ENCODE measurements around the gene SOCS3.

The SOCS3 gene

DNA sequence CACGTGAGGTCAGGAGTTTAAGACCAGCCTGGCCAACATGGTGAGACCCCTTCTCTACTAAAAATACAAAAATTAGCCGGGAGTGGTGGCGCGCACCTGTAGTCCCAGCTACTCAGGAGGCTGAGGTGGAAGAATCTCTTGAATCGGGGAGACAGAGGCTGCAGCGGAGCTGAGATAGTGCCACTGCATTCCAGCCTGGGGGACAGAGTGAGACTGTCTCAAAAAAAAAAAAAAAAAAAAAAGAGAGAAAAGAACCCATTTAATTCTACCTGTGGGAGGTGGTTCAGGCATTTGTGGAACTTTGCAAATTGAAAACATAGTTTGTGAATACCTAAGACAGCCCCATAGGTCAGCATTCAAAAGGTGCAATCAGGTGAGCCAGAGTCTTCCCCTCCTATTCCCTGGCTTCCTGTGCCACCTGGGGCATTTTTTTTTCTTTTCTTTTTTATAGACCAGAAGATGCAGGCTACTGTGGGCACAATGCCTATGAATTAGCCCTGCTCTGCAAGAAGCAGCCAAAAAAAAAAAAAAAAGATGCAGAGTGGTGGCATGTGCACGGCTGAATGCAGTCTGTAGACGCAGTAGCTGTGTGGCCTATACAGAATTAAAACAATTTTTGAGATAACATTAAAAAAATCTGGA, 9.1 kb upstream of the SOCS3 start:
- Mint-ChIP-seq H3K4me3 (no peak overlapping the region), H3K9me3 (no peaks in the 10 kb centered on the region), H3K36me3 (ENCODE audit: insufficient read depth) (peaks cover 3% of the 10 kb centered on the region), H3K27me3 (peaks cover 0 to 19% of the 10 kb centered on the region in 2 donors), H3K27ac (no peak overlapping the region), H3K4me1 (ENCODE audit: low read depth in 2 of 2) (peaks cover 0 to 6% of the 10 kb centered on the region in 2 donors)
- ATAC-seq (replicated peaks) (no peak), DNase-seq (no peak)

DNA sequence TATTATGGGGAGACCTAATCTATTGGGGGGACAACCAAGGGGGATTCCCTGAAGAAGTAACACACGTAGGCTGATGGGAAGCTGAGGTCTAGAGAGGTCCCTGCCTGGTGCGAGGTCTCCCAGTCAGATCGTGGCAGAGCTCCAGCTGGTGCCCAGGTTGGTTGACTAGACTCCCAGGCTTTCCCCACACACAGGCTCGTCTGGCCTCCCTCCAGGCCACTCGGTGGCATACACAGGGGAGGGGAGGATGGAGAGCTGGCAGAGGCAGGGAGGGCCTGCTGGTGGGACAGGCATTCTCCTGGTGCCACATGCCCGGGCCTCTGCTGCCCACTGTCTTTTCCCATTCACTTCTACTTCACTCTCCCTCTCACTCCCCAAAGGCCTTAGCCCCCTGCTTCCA, 8.5 kb upstream of the SOCS3 start:
- ATAC-seq (replicated peaks): no peak
- peaks cover 0 to 19% of the 10 kb centered on the region in 2 donors for H3K27me3 Mint-ChIP-seq
- no peaks in the 10 kb centered on the region for H3K9me3 Mint-ChIP-seq
- peaks cover 0 to 6% of the 10 kb centered on the region in 2 donors for H3K4me1 Mint-ChIP-seq (ENCODE audit: low read depth in 2 of 2)
- H3K4me3 Mint-ChIP-seq: no peak overlapping the region
- H3K27ac Mint-ChIP-seq: no peak overlapping the region
- no peak for DNase-seq
- H3K36me3 Mint-ChIP-seq (ENCODE audit: insufficient read depth): peaks cover 3% of the 10 kb centered on the region

DNA sequence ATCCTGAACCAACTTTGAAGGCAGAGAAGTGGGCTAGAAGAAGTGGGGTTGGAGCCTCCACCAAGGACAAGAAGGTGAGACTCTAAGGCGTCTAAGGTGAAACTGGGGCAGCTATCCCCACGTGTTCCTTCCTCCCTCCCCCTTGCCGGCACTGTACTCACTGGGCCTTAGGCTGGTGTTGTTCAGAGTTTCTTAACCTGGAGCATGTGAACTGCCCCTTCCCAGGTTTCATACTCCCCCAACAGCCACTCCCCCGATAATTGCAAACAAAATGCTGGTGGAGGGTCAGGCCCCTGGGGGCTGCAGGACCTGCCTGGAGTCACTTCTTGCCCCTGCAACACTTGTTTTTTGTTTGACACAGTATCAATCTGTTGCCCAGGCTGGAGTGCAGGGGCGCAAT, 7.3 kb upstream of the SOCS3 start:
- DNase-seq (no peak), ATAC-seq (replicated peaks) (no peak)
- peaks cover 0 to 6% of the 10 kb centered on the region in 2 donors for H3K4me1 Mint-ChIP-seq (ENCODE audit: low read depth in 2 of 2)
- peaks cover 0 to 10% of the 10 kb centered on the region in 2 donors for H3K27me3 Mint-ChIP-seq
- H3K4me3 Mint-ChIP-seq: no peak overlapping the region
- H3K36me3 Mint-ChIP-seq (ENCODE audit: insufficient read depth): peaks cover 3% of the 10 kb centered on the region
- no peak overlapping the region for H3K27ac Mint-ChIP-seq
- H3K9me3 Mint-ChIP-seq: no peaks in the 10 kb centered on the region

DNA sequence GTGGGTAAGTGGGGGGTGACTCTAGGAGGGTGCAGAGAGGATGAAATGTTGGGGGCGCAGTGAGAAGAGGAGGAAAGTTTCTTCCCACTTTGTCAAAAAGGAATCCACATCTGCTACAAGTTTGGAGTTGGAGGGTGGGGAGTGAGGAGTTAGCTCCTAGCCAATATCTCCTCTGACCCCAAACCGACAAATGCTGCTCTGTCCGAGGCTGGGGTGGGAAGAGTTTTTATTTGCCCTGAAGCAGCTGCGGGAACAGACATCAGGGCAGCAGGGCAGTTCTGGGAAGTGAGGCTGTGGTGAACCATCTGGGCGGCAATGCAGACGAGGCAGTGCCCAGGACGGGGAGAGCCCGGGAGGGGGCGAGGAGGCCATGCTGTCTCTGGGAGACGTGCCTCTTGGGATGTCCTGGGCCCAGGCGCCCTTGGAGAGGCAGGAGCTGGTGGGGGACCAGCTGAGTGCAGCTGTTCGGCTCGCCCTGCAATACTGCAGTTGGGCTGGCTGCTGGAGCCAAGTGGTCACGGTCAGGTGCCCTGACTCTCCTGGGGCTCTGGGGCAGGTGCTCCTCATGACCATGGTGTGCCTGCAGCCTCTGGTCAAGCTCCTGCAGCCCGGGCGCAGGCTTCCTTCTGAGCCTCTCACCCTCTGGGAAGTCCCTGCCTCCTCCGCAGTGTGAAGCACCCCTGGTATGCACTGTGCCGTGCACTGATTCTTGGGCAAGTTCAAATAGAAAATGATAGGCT, 6.4 kb upstream of the SOCS3 start:
- DNase-seq (no peak), ATAC-seq (replicated peaks) (no peak)
- Mint-ChIP-seq H3K4me1 (ENCODE audit: low read depth in 2 of 2) (peaks cover 0 to 6% of the 10 kb centered on the region in 2 donors), H3K27me3 (peaks cover 0 to 10% of the 10 kb centered on the region in 2 donors), H3K27ac (peak overlapping the region in 1 of 2 donors; percentile 16), H3K36me3 (ENCODE audit: insufficient read depth) (peaks cover 3% of the 10 kb centered on the region), H3K4me3 (no peak overlapping the region), H3K9me3 (no peaks in the 10 kb centered on the region)

DNA sequence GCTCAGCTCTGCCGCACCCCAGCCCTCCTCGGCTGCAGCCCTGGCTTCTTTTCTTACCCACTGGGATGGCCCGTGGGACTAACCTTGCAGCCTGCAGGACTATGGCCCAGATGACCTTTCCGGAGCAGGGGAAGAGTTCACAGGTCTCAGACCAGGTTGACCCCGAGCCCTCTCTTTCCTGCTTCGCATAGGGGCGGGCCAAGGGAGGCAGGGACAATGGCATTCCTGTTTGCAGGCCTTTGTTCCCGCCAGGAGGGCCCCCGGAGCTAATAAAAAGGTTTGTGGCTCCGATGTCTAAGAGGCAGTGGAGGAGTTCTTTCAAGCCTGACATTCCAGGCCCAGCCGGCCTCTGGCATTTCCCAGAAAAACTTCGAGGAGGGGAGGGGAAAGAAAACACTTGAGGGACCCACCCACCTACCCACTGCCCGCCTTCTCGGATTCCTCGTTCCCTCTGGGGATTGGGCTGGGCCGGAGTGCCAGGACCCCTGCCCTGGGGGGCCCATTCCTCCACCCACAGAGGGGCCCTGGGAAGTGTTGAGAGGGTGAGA, 5.8 kb upstream of the SOCS3 start:
- no peak for DNase-seq
- no peaks in the 10 kb centered on the region for H3K9me3 Mint-ChIP-seq
- no peak overlapping the region for H3K27ac Mint-ChIP-seq
- H3K4me1 Mint-ChIP-seq (ENCODE audit: low read depth in 2 of 2): peaks cover 4 to 11% of the 10 kb centered on the region in 2 donors
- H3K4me3 Mint-ChIP-seq: no peak overlapping the region
- ATAC-seq (replicated peaks): no peak
- H3K27me3 Mint-ChIP-seq: peaks cover 0 to 10% of the 10 kb centered on the region in 2 donors
- H3K36me3 Mint-ChIP-seq (ENCODE audit: insufficient read depth): peaks cover 6% of the 10 kb centered on the region

- Mint-ChIP-seq H3K4me1 (ENCODE audit: low read depth in 2 of 2) (peaks cover 5 to 11% of the 10 kb centered on the region in 2 donors), H3K27ac (no peak overlapping the region), H3K4me3 (no peak overlapping the region), H3K9me3 (no peaks in the 10 kb centered on the region), H3K36me3 (ENCODE audit: insufficient read depth) (peaks cover 9% of the 10 kb centered on the region), H3K27me3 (peaks cover 0 to 10% of the 10 kb centered on the region in 2 donors)
- DNase-seq (no peak), ATAC-seq (replicated peaks) (no peak)
Measured at GRCh38 chr17:78364436-78365281, 4.8 kb upstream of the SOCS3 start.

GRCh38 chr17:78362671-78363070, 2.8 kb upstream of the SOCS3 start:
- Mint-ChIP-seq H3K27me3 (peaks cover 0 to 10% of the 10 kb centered on the region in 2 donors), H3K36me3 (ENCODE audit: insufficient read depth) (peaks cover 24% of the 10 kb centered on the region), H3K27ac (no peak overlapping the region), H3K4me3 (no peak overlapping the region), H3K4me1 (ENCODE audit: low read depth in 2 of 2) (peaks cover 8 to 18% of the 10 kb centered on the region in 2 donors), H3K9me3 (no peaks in the 10 kb centered on the region)
- ATAC-seq (replicated peaks): no peak
- no peak for DNase-seq

DNA sequence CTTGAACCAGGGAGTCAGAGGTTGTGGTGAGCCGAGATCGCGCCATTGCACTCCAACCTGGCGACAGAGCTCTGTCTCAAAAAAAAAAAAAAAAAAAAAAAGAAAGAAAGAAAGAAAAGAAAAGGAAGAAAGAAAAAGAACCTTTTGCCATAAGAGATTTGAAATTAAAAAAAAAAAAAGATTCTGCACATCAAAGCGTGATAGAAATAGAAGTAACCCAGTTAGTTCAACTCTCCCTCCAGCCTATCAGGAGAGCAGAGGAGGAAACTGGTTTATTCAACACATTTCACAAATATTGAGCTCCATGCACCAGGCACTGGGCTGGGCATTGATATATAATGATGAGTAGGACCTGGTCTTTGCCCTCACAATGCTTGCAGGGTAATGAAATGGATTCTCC, 2.4 kb upstream of the SOCS3 start:
- H3K36me3 Mint-ChIP-seq (ENCODE audit: insufficient read depth): peaks cover 28% of the 10 kb centered on the region
- H3K9me3 Mint-ChIP-seq: no peaks in the 10 kb centered on the region
- peaks cover 13 to 21% of the 10 kb centered on the region in 2 donors for H3K4me1 Mint-ChIP-seq (ENCODE audit: low read depth in 2 of 2)
- ATAC-seq (replicated peaks) (no peak), DNase-seq (no peak)
- no peak overlapping the region for H3K4me3 Mint-ChIP-seq
- H3K27me3 Mint-ChIP-seq: peaks cover 0 to 10% of the 10 kb centered on the region in 2 donors
- H3K27ac Mint-ChIP-seq: no peak overlapping the region

- peaks cover 23 to 30% of the 10 kb centered on the region in 2 donors for H3K4me1 Mint-ChIP-seq (ENCODE audit: low read depth in 2 of 2)
- H3K27ac Mint-ChIP-seq: peak overlapping the region in 1 of 2 donors; percentile 87
- peaks cover 0 to 6% of the 10 kb centered on the region in 2 donors for H3K27me3 Mint-ChIP-seq
- ATAC-seq (replicated peaks): no peak
- H3K36me3 Mint-ChIP-seq (ENCODE audit: insufficient read depth): peaks cover 38% of the 10 kb centered on the region
- no peaks in the 10 kb centered on the region for H3K9me3 Mint-ChIP-seq
- H3K4me3 Mint-ChIP-seq: peak overlapping the region in 1 of 2 donors; percentile 20
- no peak for DNase-seq
Measured at GRCh38 chr17:78361225-78361701, 1.4 kb upstream of the SOCS3 start.

DNA sequence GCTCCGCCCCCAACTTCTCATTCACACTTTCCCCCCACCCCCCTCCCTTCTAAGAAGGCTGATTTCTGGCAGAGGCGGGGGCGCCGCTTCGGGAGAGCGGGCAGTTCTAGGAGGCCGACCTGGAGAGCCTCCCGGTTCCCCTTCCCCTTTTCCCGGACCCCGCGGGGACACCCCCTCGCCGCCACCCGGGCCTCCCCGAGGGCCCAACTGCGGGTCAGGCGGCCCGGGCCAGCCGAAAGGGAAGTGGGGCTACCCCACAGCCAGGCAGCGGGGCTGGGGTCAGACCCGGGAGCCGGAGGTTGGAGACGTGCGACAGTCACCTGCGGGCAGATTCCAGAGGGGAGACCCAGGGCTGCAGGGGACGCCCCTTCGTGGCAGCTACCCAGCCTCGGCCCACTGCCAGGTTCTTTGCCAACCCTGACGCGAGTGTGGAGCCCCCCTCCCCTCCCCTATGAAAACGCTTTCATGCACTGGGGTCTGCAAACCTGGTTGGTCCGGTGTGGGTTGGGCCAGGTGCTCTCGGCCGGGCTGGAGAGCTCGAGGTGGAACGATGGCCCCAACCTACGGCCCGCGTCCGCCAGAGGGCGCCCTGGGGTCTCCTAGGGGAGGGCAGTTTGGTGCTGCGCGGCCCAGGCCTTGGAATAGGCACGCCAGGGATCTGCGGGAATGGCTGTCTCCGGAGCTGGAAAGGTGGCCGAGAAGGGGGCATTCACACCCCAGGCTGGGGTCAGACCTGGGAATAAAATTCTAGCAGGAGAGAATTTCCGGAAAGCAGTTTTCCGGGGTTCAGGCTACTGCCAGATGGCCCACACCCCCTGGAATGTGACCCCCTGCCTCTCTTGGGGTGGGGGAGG, 721 bp upstream of the SOCS3 start:
- H3K4me1 Mint-ChIP-seq (ENCODE audit: low read depth in 2 of 2): peaks cover 29 to 36% of the 10 kb centered on the region in 2 donors
- peak; percentile 90 to 93 (median 91) for DNase-seq

GRCh38 chr17:78359321-78359996, 418 bp downstream of the SOCS3 start:
- peaks cover 36 to 38% of the 10 kb centered on the region in 2 donors for H3K4me1 Mint-ChIP-seq (ENCODE audit: low read depth in 2 of 2)
- ATAC-seq (replicated peaks): peak; percentile 0
- H3K27ac Mint-ChIP-seq: peak overlapping the region; percentile 69 to 96

More for the DNA sequence above, 721 bp upstream of the SOCS3 start:
- H3K27ac Mint-ChIP-seq: peak overlapping the region in 1 of 2 donors; percentile 87
- H3K36me3 Mint-ChIP-seq (ENCODE audit: insufficient read depth): peaks cover 39% of the 10 kb centered on the region
- H3K4me3 Mint-ChIP-seq: peak overlapping the region; percentile 81 to 83
- ATAC-seq (replicated peaks): peak; percentile 26
- no peaks in the 10 kb centered on the region for H3K9me3 Mint-ChIP-seq
- H3K27me3 Mint-ChIP-seq: no peaks in the 10 kb centered on the region

More at GRCh38 chr17:78359321-78359996, 418 bp downstream of the SOCS3 start:
- DNase-seq: no peak
- Mint-ChIP-seq H3K9me3 (no peaks in the 10 kb centered on the region), H3K4me3 (peak overlapping the region; percentile 81 to 83), H3K27me3 (no peaks in the 10 kb centered on the region), H3K36me3 (ENCODE audit: insufficient read depth) (peaks cover 44% of the 10 kb centered on the region)
